HuH-7 (cell line): ENCODE data around the gene CDK9.

ENCODE experiments used
- DNase-seq: peaks from one replicate; pipeline ENCODE4 v3.0.0; 2011; ENCODE audit warnings: low spot score

The CDK9 gene

GRCh38 chr9:127803507-127804352 lies 17.9 kb downstream of the CDK9 start:
- no peak for DNase-seq

- peak; percentile 89 for DNase-seq
Observed at GRCh38 chr9:127805620-127806019, 19.8 kb downstream of the CDK9 start.

DNA sequence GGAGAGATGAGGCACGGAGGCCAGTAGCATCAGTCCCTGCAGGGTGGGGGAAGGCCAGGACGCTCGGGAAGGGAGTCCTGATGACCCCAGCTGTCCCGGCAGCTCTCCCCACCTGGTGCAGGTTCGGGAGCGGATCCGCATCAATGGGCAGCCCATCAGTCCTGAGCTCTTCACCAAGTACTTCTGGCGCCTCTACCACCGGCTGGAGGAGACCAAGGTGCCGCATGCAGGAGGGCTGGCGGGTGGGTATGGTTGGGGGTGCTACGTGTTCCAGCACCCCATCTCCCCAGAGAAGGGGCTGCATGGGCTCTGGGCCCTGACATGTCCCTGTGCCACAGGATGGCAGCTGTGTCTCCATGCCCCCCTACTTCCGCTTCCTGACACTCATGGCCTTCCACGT lies 21.0 kb downstream of the CDK9 start:
- DNase-seq: no peak

DNA sequence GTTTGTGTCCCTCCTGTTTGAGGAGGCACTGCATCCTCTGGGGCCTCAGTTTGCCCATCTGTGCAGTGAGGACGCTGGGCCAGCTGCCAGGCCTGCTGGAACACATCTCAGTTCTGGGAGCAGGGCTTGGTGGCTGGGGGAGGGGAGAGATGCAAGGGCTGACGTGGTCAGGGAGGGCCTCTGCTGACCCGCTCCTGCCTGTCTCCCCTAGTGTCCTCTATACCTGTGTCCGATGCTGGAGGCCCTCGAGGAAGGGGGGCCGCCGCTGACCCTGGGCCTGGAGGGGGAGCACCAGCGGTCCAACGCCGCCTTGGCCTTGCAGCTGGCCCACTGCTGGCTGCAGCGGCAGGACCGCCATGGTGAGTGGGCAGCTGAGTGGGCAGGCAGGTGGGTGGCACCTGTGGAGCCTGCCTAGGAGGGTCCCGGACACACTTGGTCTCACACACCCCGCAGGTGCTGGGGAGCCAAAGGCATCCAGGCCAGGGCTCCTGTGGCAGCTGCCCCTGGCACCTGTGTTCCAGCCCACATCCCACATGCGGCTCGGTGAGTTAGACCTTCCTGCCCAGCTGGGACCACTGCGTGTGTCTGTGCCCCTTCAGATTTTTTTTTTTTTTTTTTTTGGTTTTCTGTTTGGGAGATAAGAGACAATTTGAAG lies 22.6 kb downstream of the CDK9 start:
- no peak for DNase-seq

GRCh38 chr9:127809002-127809539 lies 23.2 kb downstream of the CDK9 start:
- no peak for DNase-seq

GRCh38 chr9:127809540-127810377 lies 23.9 kb downstream of the CDK9 start:
- DNase-seq: no peak

DNA sequence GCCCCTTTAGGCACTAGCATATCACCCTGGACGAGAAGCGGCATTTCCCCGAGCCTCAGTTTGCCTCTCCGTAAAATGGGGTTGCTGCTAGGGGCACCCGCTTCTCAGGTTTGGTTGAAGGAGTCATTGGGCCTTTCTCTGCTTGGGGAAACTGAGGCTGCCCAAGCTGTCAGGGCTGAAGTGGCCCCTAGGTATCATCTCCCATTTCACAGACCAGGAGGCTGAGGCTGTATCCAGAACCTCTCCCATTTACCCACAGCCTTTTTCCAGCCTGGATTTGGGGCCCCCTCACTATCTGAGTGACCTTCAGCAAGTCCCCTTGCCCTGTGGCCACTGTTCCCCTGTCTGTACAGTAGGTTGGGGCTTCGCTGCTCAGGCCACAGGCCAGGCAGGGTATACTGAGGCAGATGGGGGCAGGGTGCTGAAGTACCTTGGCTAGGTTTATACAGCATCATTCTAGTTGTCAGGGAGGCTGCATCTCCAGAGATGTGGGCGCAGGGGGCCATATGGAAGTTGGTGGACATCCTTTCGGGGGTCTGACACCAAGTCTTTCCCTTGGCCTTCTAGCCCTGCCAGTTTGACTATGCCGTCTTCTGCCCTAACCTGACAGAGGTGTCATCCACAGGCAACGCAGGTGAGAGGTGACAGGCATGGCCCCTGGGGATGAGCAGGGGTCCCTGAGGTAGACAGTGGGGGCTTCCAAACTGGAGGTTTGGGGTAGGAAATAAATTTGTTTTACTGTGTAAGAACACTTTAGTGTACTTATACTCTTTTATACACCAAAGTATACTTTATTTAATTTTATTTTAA lies 24.7 kb downstream of the CDK9 start:
- no peak for DNase-seq

DNA sequence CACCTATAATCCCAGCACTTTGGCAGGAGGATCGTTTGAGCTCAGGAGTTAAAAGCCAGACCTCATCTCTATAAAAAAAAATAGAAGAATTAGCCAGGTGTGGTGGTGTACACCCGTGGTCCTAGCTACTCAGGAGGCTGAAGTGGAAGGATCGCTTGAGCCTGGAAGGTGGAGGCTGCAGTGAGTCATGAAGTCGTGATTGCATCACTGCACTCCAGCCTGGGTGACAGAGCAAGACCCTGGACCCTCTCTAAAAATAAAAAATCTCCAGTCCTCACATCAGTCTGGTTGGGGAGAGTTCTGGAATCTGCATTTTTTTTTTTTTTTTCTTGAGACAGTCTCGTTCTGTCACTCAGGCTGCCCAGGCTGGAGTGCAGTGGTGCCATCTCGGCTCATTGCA lies 26.2 kb downstream of the CDK9 start:
- DNase-seq: no peak

DNA sequence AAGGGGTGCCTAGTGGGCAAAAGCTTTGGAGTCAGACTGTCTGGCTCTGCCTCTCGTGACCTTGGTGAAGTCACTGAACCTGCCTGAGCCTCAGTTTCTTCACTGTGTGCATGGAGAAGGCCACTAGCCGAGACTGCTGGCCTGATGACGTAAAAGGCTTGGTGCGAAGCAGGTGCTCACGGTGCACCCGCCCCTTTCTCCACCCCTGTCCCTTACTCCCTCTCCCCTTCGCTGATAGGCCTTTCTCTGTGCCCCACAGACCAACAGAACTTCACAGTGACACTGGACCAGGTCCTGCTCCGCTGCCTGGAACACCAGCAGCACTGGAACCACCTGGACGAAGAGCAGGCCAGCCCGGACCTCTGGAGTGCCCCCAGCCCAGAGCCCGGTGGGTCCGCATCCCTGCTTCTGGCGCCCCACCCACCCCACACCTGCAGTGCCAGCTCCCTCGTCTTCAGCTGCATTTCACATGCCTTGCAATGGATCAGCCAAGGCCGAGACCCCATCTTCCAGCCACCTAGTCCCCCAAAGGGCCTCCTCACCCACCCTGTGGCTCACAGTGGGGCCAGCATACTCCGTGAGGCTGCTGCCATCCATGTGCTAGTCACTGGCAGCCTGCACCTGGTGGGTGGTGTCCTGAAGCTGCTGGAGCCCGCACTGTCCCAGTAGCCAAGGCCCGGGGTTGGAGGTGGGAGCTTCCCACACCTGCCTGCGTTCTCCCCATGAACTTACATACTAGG lies 27.3 kb downstream of the CDK9 start:
- DNase-seq: no peak

DNA sequence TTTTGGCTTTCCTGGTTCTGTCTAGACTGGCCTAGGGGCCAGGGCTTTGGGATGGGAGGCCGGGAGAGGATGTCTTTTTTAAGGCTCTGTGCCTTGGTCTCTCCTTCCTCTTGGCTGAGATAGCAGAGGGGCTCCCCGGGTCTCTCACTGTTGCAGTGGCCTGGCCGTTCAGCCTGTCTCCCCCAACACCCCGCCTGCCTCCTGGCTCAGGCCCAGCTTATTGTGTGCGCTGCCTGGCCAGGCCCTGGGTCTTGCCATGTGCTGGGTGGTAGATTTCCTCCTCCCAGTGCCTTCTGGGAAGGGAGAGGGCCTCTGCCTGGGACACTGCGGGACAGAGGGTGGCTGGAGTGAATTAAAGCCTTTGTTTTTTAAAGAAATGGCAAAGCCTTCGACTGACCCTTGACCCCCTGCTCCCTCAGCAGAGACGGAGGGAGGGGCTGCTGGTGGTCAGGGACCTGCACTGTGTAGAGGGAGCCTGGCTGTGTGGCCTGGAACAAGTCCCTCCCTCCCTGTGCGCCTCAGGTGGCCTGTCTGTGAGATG lies 27.9 kb downstream of the CDK9 start:
- DNase-seq: no peak

DNA sequence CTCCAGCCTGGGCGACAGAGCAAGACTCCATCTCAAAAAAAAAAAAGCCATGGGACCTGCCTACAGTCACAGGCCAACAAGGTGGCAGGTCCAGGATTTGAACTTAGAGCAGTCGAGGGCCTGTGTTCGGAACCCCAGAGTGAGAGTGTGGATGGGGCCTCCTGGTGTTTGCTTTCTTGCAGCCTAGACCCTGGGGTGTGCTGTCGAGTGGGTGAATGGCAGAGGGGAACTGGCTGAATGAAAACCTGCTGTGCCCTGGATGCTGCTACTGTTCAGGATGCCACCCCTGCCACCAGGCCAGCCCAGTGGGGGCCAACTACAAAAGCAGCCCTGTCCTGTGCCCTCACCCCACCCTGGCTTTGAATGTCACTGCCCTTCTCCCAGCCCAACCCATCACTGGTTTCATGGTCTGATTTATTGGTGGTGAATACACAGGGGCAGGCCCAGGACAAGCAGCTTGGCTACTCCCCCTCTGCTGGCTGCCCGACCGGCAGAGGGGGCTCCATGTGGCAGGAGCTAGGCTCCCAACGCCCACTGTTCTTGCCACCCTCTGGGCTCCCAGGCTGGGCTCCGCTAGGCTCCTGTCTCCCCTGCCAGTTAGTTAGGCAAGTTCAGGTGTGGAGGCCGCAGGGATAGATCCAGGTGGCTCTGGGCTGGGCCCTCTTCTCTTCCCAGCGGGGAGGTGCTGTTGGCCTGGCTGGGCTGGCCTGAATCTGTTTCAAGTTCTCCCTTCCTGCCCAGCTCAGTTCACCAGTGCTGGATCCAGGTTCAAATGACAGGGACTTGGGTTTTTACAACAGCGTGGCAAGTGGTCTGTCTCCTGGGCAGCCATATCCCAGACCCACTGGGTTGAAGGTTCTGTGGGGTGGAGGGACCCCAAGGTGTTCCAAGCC lies 29.0 kb downstream of the CDK9 start:
- no peak for DNase-seq

GRCh38 chr9:127815512-127816361 lies 29.9 kb downstream of the CDK9 start:
- DNase-seq: no peak

DNA sequence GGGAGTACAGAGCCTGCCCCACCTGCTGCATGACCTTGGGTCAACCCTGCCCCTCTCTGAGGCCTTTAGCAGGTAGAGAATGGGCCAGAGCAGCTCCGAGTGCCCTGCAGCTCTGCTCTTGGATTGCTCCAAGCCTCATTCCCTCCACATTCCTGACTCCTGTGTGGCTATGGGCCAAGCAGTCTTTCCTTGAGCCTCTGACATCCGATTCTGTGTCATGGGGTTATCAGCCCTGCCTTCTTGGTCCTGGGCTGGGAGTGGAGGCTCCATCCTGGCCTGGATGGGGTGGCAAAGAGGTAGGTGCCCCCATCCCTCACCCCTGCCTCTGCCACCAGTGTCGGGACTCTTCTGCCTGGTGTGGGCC lies 30.5 kb downstream of the CDK9 start:
- no peak for DNase-seq

- DNase-seq: no peak
Observed at GRCh38 chr9:127816728-127817127, 30.9 kb downstream of the CDK9 start.

- no peak for DNase-seq
Observed at GRCh38 chr9:127817881-127818434, 32.1 kb downstream of the CDK9 start.

GRCh38 chr9:127818574-127818973 lies 32.7 kb downstream of the CDK9 start:
- no peak for DNase-seq

GRCh38 chr9:127822108-127822507 lies 36.3 kb downstream of the CDK9 start:
- no peak for DNase-seq

DNA sequence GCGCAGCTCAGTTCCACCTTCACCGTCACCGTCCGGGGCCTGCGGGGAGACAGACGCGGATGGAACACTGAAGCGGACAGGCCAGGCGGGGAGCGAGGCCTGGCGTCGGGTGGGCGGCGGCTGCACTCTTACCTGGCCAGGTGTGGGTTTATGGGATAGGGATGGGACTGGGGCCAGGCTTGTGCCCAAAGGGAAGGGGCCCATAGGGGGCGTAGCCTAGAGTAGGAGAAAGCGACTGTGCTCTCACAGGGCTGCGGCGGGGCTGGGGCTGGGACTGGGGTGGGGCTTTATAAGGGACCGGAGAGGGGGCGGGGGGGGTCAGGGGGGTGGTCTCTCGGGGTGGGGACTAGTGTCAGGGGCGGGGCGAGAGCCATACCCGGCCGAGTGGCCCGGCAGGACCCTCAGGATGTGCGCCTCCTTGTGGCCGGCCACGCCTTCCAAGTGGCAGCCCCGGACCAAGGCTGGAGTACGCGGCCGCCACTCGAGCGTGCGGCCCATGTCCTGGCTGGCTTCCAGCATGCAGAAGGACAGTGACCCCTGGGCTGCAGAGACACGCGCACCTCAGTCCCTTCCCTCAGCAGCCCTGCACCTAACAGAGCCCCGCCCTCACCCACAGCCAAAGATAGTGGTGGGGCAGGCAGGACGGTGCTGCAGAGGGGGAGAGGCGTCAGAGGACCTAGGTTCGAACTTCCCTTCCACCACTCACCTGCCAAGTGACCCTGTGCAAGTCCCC lies 39.7 kb downstream of the CDK9 start:
- peak; percentile 91 for DNase-seq
